Measurements from ENCODE around the gene OPRL1. TPM values are rescaled to one million over a fixed set of nuclear protein-coding genes. Genes with fewer than 3 reads are reported as not detected.

The OPRL1 gene
- total and polyA plus RNA-seq, 2 of the 8 experiments (the other 6 are each of a cell fraction or from before 2014, with no cell fraction given): 0.63 to 0.98 TPM

GRCh38 chr20:64048402-64049044 is 31.4 kb upstream of the OPRL1 start (continued):
- TF ChIP-seq EZH2 (IDR thresholded peaks at IDR 0.05; ENCODE audit: low read depth, low read length, severe bottlenecking): peak; percentile 95
- TF ChIP-seq BACH1 (IDR thresholded peaks at IDR 0.05; ENCODE audit: low read length): no peak
- no peak for TF ChIP-seq MAX (IDR thresholded peaks at IDR 0.05)
- TF ChIP-seq KDM5A (IDR thresholded peaks at IDR 0.05; ENCODE audit: low read length): no peak
- no peak for TF ChIP-seq ZNF274 (IDR thresholded peaks at IDR 0.05; ENCODE audit: borderline replicate concordance, extremely low read depth, low read length)
